WTC11 (cell line): ENCODE measurements around the gene CYP4F2. TPM values are rescaled to one million over a fixed set of nuclear protein-coding genes. Genes with fewer than 3 reads are reported as not detected.

Source experiments
- ATAC-seq: fragments of 200-7000 bp; cut with Tn5 transposase; 2 replicates; pipeline ENCODE4 v1.10.0; 2021; ENCODE audit warnings: mild to moderate bottlenecking, moderate library complexity
- CTCF ChIA-PET: fragments of 300-600 bp; sonication (Branson Sonifier 250); formaldehyde crosslinking; loops from one replicate; lab custom pipeline; 2021; ENCODE audit warnings: antibody characterized with exemption; lab: Charles Lee
- POLR2A ChIA-PET: fragments of 350-600 bp; sonication (Branson Sonifier 250); formaldehyde crosslinking; loops from one replicate; lab custom pipeline; 2021; ENCODE audit warnings: antibody characterized with exemption; lab: Charles Lee
- DNase-seq: peaks from one replicate; pipeline ENCODE4 v3.0.0; 2021; ENCODE audit warnings: low spot score
- H3K27ac Mint-ChIP-seq: 2 replicates; pipeline ENCODE4 v1.8.0; 2021; ENCODE audit warnings: mixed read lengths
- H3K27me3 Mint-ChIP-seq: 2 replicates; pipeline ENCODE4 v1.8.0; 2021; ENCODE audit warnings: low read depth, mild to moderate bottlenecking, moderate library complexity, mixed read lengths
- H3K36me3 Mint-ChIP-seq: 2 replicates; pipeline ENCODE4 v1.8.0; 2021; ENCODE audit warnings: mixed read lengths
- H3K4me1 Mint-ChIP-seq: 2 replicates; pipeline ENCODE4 v1.8.0; 2022; ENCODE audit warnings: mixed read lengths
- H3K4me3 Mint-ChIP-seq: 2 replicates; pipeline ENCODE4 v1.8.0; 2021; ENCODE audit warnings: mild to moderate bottlenecking, moderate library complexity, mixed read lengths
- H3K9me3 Mint-ChIP-seq: 2 replicates; pipeline ENCODE4 v1.8.0; 2021; ENCODE audit warnings: mixed read lengths
- ATF1 ChIP-seq: sonication (generic); formaldehyde crosslinking; IDR thresholded peaks from 2 replicates; pipeline ENCODE4 v1.8.1; 2023; ENCODE audit warnings: mild to moderate bottlenecking, moderate library complexity, missing genetic modification reagents
- ATF6 ChIP-seq: sonication (generic); formaldehyde crosslinking; IDR thresholded peaks from 2 replicates; pipeline ENCODE4 v1.8.1; 2023; ENCODE audit warnings: mild to moderate bottlenecking, missing genetic modification reagents
- E2F5 ChIP-seq: sonication (generic); formaldehyde crosslinking; IDR thresholded peaks from 2 replicates; pipeline ENCODE4 v1.8.1; 2022; ENCODE audit warnings: mild to moderate bottlenecking, moderate library complexity, missing genetic modification reagents
- ERG ChIP-seq: fragments of 250-450 bp; sonication (Bioruptor Pico); IDR thresholded peaks from 2 replicates; pipeline ENCODE4 v1.8.0; 2021; ENCODE audit warnings: mild to moderate bottlenecking
- GABPB1 ChIP-seq: sonication (generic); formaldehyde crosslinking; IDR thresholded peaks from 2 replicates; pipeline ENCODE4 v1.8.1; 2023; ENCODE audit warnings: mild to moderate bottlenecking, missing genetic modification reagents
- GRHL2 ChIP-seq: fragments of 250-450 bp; sonication (Bioruptor Pico); IDR thresholded peaks from 2 replicates; pipeline ENCODE4 v1.8.0; 2022; ENCODE audit warnings: mild to moderate bottlenecking, moderate library complexity; ENCODE audit not compliant: insufficient replicate concordance, severe bottlenecking
- IRF2 ChIP-seq: sonication (generic); formaldehyde crosslinking; IDR thresholded peaks from 2 replicates; pipeline ENCODE4 v1.8.0; 2022; ENCODE audit warnings: low read depth, missing genetic modification reagents, borderline replicate concordance
- KAT7 ChIP-seq: sonication (generic); formaldehyde crosslinking; IDR thresholded peaks from 2 replicates; pipeline ENCODE4 v1.8.1; 2023; ENCODE audit warnings: missing genetic modification reagents, mild to moderate bottlenecking, borderline replicate concordance
- NFYB ChIP-seq: sonication (generic); formaldehyde crosslinking; conservative IDR thresholded peaks from 2 replicates; pipeline ENCODE4 v1.8.0; 2022; ENCODE audit warnings: low read depth, missing genetic modification reagents
- NR2C2 ChIP-seq: sonication (generic); formaldehyde crosslinking; IDR thresholded peaks from 2 replicates; pipeline ENCODE4 v1.8.0; 2022; ENCODE audit warnings: mild to moderate bottlenecking, missing genetic modification reagents
- NR3C1 ChIP-seq: sonication (generic); formaldehyde crosslinking; conservative IDR thresholded peaks from 2 replicates; pipeline ENCODE4 v1.8.1; 2023; ENCODE audit warnings: low read depth, mild to moderate bottlenecking, missing genetic modification reagents
- OVOL2 ChIP-seq: fragments of 250-450 bp; sonication (Bioruptor Pico); IDR thresholded peaks from 2 replicates; pipeline ENCODE4 v1.9.0; 2021; ENCODE audit warnings: mild to moderate bottlenecking, borderline replicate concordance
- PREB ChIP-seq: sonication (generic); formaldehyde crosslinking; IDR thresholded peaks from 2 replicates; pipeline ENCODE4 v1.8.1; 2022; ENCODE audit warnings: mild to moderate bottlenecking, missing genetic modification reagents, moderate library complexity, borderline replicate concordance
- RELA ChIP-seq: sonication (generic); formaldehyde crosslinking; IDR thresholded peaks from 2 replicates; pipeline ENCODE4 v1.8.1; 2022; ENCODE audit warnings: missing genetic modification reagents, mild to moderate bottlenecking, borderline replicate concordance
- SMAD3 ChIP-seq: sonication (generic); formaldehyde crosslinking; IDR thresholded peaks from 2 replicates; pipeline ENCODE4 v1.8.0; 2022; ENCODE audit warnings: missing genetic modification reagents, mild to moderate bottlenecking, borderline replicate concordance
- SP1 ChIP-seq: sonication (generic); formaldehyde crosslinking; conservative IDR thresholded peaks from 2 replicates; pipeline ENCODE4 v1.8.1; 2022; ENCODE audit warnings: missing genetic modification reagents
- USF1 ChIP-seq: sonication (generic); formaldehyde crosslinking; IDR thresholded peaks from 2 replicates; pipeline ENCODE4 v1.8.0; 2022; ENCODE audit warnings: mild to moderate bottlenecking, missing genetic modification reagents
- USF2 ChIP-seq: sonication (generic); formaldehyde crosslinking; IDR thresholded peaks from 2 replicates; pipeline ENCODE4 v1.8.1; 2023; ENCODE audit warnings: mild to moderate bottlenecking, missing genetic modification reagents, moderate library complexity
- ZMAT4 ChIP-seq: fragments of 250-450 bp; sonication (Bioruptor Pico); IDR thresholded peaks from 2 replicates; pipeline ENCODE4 v1.9.0; 2021; ENCODE audit warnings: mild to moderate bottlenecking
- ZNF138 ChIP-seq: sonication (generic); formaldehyde crosslinking; conservative IDR thresholded peaks from 2 replicates; pipeline ENCODE4 v1.8.1; 2022; ENCODE audit warnings: mild to moderate bottlenecking, moderate library complexity, missing genetic modification reagents
- ZNF396 ChIP-seq: fragments of 250-450 bp; sonication (Bioruptor Pico); IDR thresholded peaks from 2 replicates; pipeline ENCODE4 v1.8.0; 2021; ENCODE audit warnings: mild to moderate bottlenecking, moderate library complexity, borderline replicate concordance
- ZNF532 ChIP-seq: fragments of 250-450 bp; sonication (Bioruptor Pico); IDR thresholded peaks from 2 replicates; pipeline ENCODE4 v1.9.0; 2021; ENCODE audit warnings: mild to moderate bottlenecking, borderline replicate concordance
- ZNF671 ChIP-seq: fragments of 250-450 bp; sonication (Bioruptor Pico); IDR thresholded peaks from 2 replicates; pipeline ENCODE4 v1.8.0; 2021; ENCODE audit warnings: mild to moderate bottlenecking
- total RNA-seq: library from RNA; stranded (reverse); gene quantifications from 3 replicates; pipeline ENCODE4 v1.2.3, GENCODE V29; 2021

The CYP4F2 gene
- total RNA-seq, 1 experiment from 2014 or later: 0.24 TPM

GRCh38 chr19:15866636-15867035 lies 31.2 kb downstream of the CYP4F2 start (continued):
- TF ChIP-seq PREB (no peak), E2F5 (CRISPR knock-in tag) (no peak), ERG (no peak), ZMAT4 (CRISPR knock-in tag) (no peak), OVOL2 (CRISPR knock-in tag) (no peak), USF1 (CRISPR knock-in tag) (no peak), NR3C1 (CRISPR knock-in tag) (no peak), ZNF532 (no peak), IRF2 (no peak), ZNF396 (CRISPR knock-in tag) (no peak), ATF1 (no peak)

- Mint-ChIP-seq H3K4me3 (no peak overlapping the region), H3K9me3 (peaks cover 38% of the 10 kb centered on the region)
- POLR2A ChIA-PET: no interaction called here
- TF ChIP-seq IRF2: no peak
- TF ChIP-seq OVOL2 (CRISPR knock-in tag): no peak
- no peak for TF ChIP-seq RELA
- no peak for TF ChIP-seq GRHL2 (CRISPR knock-in tag)
- TF ChIP-seq ATF6 (CRISPR knock-in tag): no peak
- TF ChIP-seq GABPB1 (CRISPR knock-in tag): no peak
- TF ChIP-seq USF2 (CRISPR knock-in tag): no peak
- no peak for TF ChIP-seq ZNF671
- TF ChIP-seq SP1 (CRISPR knock-in tag): no peak
- TF ChIP-seq ZNF138 (CRISPR knock-in tag): no peak
- no peak for TF ChIP-seq NFYB (CRISPR knock-in tag)
- TF ChIP-seq ATF1: no peak
- no peak for TF ChIP-seq NR2C2
- TF ChIP-seq ZNF396 (CRISPR knock-in tag): no peak
- TF ChIP-seq KAT7 (CRISPR knock-in tag): no peak
- no peak for TF ChIP-seq SMAD3 (CRISPR knock-in tag)
These were observed 33.0 kb downstream of the CYP4F2 start for GRCh38 chr19:15864824-15865223.

More at GRCh38 chr19:15864824-15865223, 33.0 kb downstream of the CYP4F2 start:
- no peaks in the 10 kb centered on the region; the same call in 1 of the 2 replicates for H3K27me3 Mint-ChIP-seq
- H3K4me1 Mint-ChIP-seq: peaks cover 8% of the 10 kb centered on the region
- DNase-seq (no peak), ATAC-seq (no peak)
- H3K27ac Mint-ChIP-seq: no peak overlapping the region
- H3K36me3 Mint-ChIP-seq: peaks cover 14% of the 10 kb centered on the region
- CTCF ChIA-PET: interaction anchor here (0.6 to 2.3 kb wide), 2 partner anchors 23 to 138 kb away, joined by 4 to 9 read pairs; no protein-coding TSS in a partner anchor
